ENCODE measurements around the gene SMAD5. TPM values are rescaled to one million over a fixed set of nuclear protein-coding genes. Genes with fewer than 3 reads are reported as not detected.

Gene SMAD5
- total RNA-seq, 1 donor from 2014 or later: 68.5 TPM

GRCh38 chr5:136153581-136154236, 21.1 kb downstream of the SMAD5 start:
- H3K36me3 Mint-ChIP-seq (ENCODE audit: low read depth, unreplicated experiment): peaks cover 28% of the 10 kb centered on the region
- H3K27me3 Mint-ChIP-seq (ENCODE audit: unreplicated experiment): no peaks in the 10 kb centered on the region
- no peak overlapping the region for H3K4me3 Mint-ChIP-seq (ENCODE audit: unreplicated experiment)
- TF ChIP-seq CTCF (IDR thresholded peaks at IDR 0.05; ENCODE audit: unreplicated experiment): no peak
- H3K9me3 Mint-ChIP-seq (ENCODE audit: unreplicated experiment): no peaks in the 10 kb centered on the region
- no peak for DNase-seq (ENCODE audit: low spot score)
- no peak overlapping the region for H3K27ac Mint-ChIP-seq (ENCODE audit: unreplicated experiment)
- H3K4me1 Mint-ChIP-seq (ENCODE audit: unreplicated experiment): peaks cover 5% of the 10 kb centered on the region

GRCh38 chr5:136155078-136155477, 22.4 kb downstream of the SMAD5 start:
- H3K36me3 Mint-ChIP-seq (ENCODE audit: low read depth, unreplicated experiment): peaks cover 28% of the 10 kb centered on the region
- no peak overlapping the region for H3K4me3 Mint-ChIP-seq (ENCODE audit: unreplicated experiment)

GRCh38 chr5:136155761-136156160, 23.1 kb downstream of the SMAD5 start:
- H3K4me3 Mint-ChIP-seq (ENCODE audit: unreplicated experiment): no peak overlapping the region
- TF ChIP-seq CTCF (IDR thresholded peaks at IDR 0.05; ENCODE audit: unreplicated experiment): no peak
- no peak overlapping the region for H3K27ac Mint-ChIP-seq (ENCODE audit: unreplicated experiment)
- peaks cover 28% of the 10 kb centered on the region for H3K36me3 Mint-ChIP-seq (ENCODE audit: low read depth, unreplicated experiment)
- no peaks in the 10 kb centered on the region for H3K9me3 Mint-ChIP-seq (ENCODE audit: unreplicated experiment)
- H3K27me3 Mint-ChIP-seq (ENCODE audit: unreplicated experiment): no peaks in the 10 kb centered on the region
- DNase-seq (ENCODE audit: low spot score): no peak
- peaks cover 2% of the 10 kb centered on the region for H3K4me1 Mint-ChIP-seq (ENCODE audit: unreplicated experiment)

More at GRCh38 chr5:136155078-136155477, 22.4 kb downstream of the SMAD5 start:
- TF ChIP-seq CTCF (IDR thresholded peaks at IDR 0.05; ENCODE audit: unreplicated experiment): no peak
- H3K27me3 Mint-ChIP-seq (ENCODE audit: unreplicated experiment): no peaks in the 10 kb centered on the region
- H3K27ac Mint-ChIP-seq (ENCODE audit: unreplicated experiment): no peak overlapping the region
- no peak for DNase-seq (ENCODE audit: low spot score)
- H3K9me3 Mint-ChIP-seq (ENCODE audit: unreplicated experiment): no peaks in the 10 kb centered on the region
- peaks cover 2% of the 10 kb centered on the region for H3K4me1 Mint-ChIP-seq (ENCODE audit: unreplicated experiment)

- H3K4me1 Mint-ChIP-seq (ENCODE audit: unreplicated experiment): peaks cover 2% of the 10 kb centered on the region
- no peak for DNase-seq (ENCODE audit: low spot score)
- H3K27me3 Mint-ChIP-seq (ENCODE audit: unreplicated experiment): no peaks in the 10 kb centered on the region
- no peaks in the 10 kb centered on the region for H3K9me3 Mint-ChIP-seq (ENCODE audit: unreplicated experiment)
- TF ChIP-seq CTCF (IDR thresholded peaks at IDR 0.05; ENCODE audit: unreplicated experiment): no peak
- no peak overlapping the region for H3K27ac Mint-ChIP-seq (ENCODE audit: unreplicated experiment)
- H3K36me3 Mint-ChIP-seq (ENCODE audit: low read depth, unreplicated experiment): peaks cover 28% of the 10 kb centered on the region
- H3K4me3 Mint-ChIP-seq (ENCODE audit: unreplicated experiment): no peak overlapping the region
Measured at GRCh38 chr5:136157514-136157913, 24.9 kb downstream of the SMAD5 start.

- no peaks in the 10 kb centered on the region for H3K9me3 Mint-ChIP-seq (ENCODE audit: unreplicated experiment)
- H3K4me3 Mint-ChIP-seq (ENCODE audit: unreplicated experiment): no peak overlapping the region
- no peak for DNase-seq (ENCODE audit: low spot score)
- no peak for TF ChIP-seq CTCF (IDR thresholded peaks at IDR 0.05; ENCODE audit: unreplicated experiment)
- no peaks in the 10 kb centered on the region for H3K27me3 Mint-ChIP-seq (ENCODE audit: unreplicated experiment)
- H3K27ac Mint-ChIP-seq (ENCODE audit: unreplicated experiment): no peak overlapping the region
- H3K4me1 Mint-ChIP-seq (ENCODE audit: unreplicated experiment): peaks cover 2% of the 10 kb centered on the region
- peaks cover 21% of the 10 kb centered on the region for H3K36me3 Mint-ChIP-seq (ENCODE audit: low read depth, unreplicated experiment)
Measured at GRCh38 chr5:136159457-136159856, 26.8 kb downstream of the SMAD5 start.

All from endothelial cell (in vitro differentiated cells).